Breast epithelium (tissue), 4 donors: ENCODE results near the gene ISY1. TPM values are rescaled to one million over a fixed set of nuclear protein-coding genes. Genes with fewer than 3 reads are reported as not detected.

Source experiments
- DNase-seq, 2 donors: peaks; one replicate each; pipeline ENCODE4 v3.0.0-alpha.2; 2019; ENCODE audit warnings: low spot score in 2 of 2
- H3K27ac ChIP-seq, 2 donors: fragments of 200-600 bp; sonication (generic) in 1 of 2; one replicate each; pipeline ENCODE4 v1.5.1; 2016 to 2019; ENCODE audit warnings: mild to moderate bottlenecking in 1 of 2
- H3K27me3 ChIP-seq, 2 donors: fragments of 200-600 bp; sonication (generic) in 1 of 2; one replicate each; pipeline versions ENCODE4 v1.5.1 to v1.6.0; 2017 to 2019; ENCODE audit warnings: control low read depth in 1 of 2, mild to moderate bottlenecking in 1 of 2
- H3K36me3 ChIP-seq: fragments of 200-600 bp; one replicate; pipeline ENCODE4 v1.5.1; 2019
- H3K4me1 ChIP-seq, 2 donors: fragments of 200-600 bp; sonication (generic); one replicate each; pipeline ENCODE4 v1.5.1; 2016 to 2019; ENCODE audit warnings: control low read depth in 1 of 2
- H3K4me3 ChIP-seq, 3 donors: fragments of 200-600 bp; sonication (generic); 1 replicate in 2 of 3; 2 replicates in 1 of 3; pipeline ENCODE4 v1.5.1; 2016 to 2019; ENCODE audit warnings: mild to moderate bottlenecking in 3 of 3, moderate library complexity in 2 of 3
- H3K9me3 ChIP-seq, 2 donors: fragments of 200-600 bp; sonication (generic) in 1 of 2; one replicate each; pipeline ENCODE4 v1.5.1; 2016 to 2019; ENCODE audit warnings: control low read depth in 1 of 2
- CTCF ChIP-seq, 3 donors: fragments of 450-650 bp; IDR thresholded peaks; one replicate each; pipeline ENCODE4 v1.5.1; 2016 to 2017; ENCODE audit warnings: antibody characterized with exemption in 3 of 3, mild to moderate bottlenecking in 3 of 3, moderate library complexity in 3 of 3
- POLR2A ChIP-seq: fragments of 450-650 bp; IDR thresholded peaks from one replicate; pipeline ENCODE4 v1.6.1; 2016; ENCODE audit warnings: antibody characterized with exemption, mild to moderate bottlenecking, moderate library complexity
- POLR2AphosphoS5 ChIP-seq, 3 donors: sonication (generic); formaldehyde crosslinking; IDR thresholded peaks; one replicate each; pipeline ENCODE4 v1.6.1; 2017; ENCODE audit warnings: antibody characterized with exemption in 3 of 3
- intact Hi-C: fragments of 100-400 bp; cut with DNase I; formaldehyde crosslinking; loops from one replicate; pipeline ENCODE4 v1.15.1; 2023; ENCODE audit warnings: low total_unique reads
- total RNA-seq, 3 donors: library from RNA; depleted of rRNA; stranded (reverse); fragments of >200 nt; gene quantifications; one replicate each; pipeline ENCODE4 v1.1.0, GENCODE V29; 2016

The ISY1 gene
- total RNA-seq, 3 donors from 2014 or later: 21.4 to 27.9 (median 21.7) TPM

GRCh38 chr3:129121792-129122411, 39.0 kb downstream of the ISY1 start, which contains the start of gene RAB43:
RAB43 (minus strand) TSS chr3:129121804; CDS start chr3:129121489, 315 bp downstream.
- no peaks in the 10 kb centered on the region for H3K36me3 ChIP-seq
- intact Hi-C loops: no loop called here
- H3K9me3 ChIP-seq: no peaks in the 10 kb centered on the region
- TF ChIP-seq POLR2A: no peak
- no peak for TF ChIP-seq POLR2AphosphoS5 (IDR thresholded peaks at IDR 0.05)
- TF ChIP-seq CTCF (IDR thresholded peaks at IDR 0.05): no peak
- peak within 1 kb of the TSS; percentile 94 to 97 for H3K27ac ChIP-seq
- H3K4me1 ChIP-seq: peaks cover 0 to 2% of the 10 kb centered on the region in 2 donors
- peak within 1 kb of the TSS; percentile 81 to 94 (median 82) for H3K4me3 ChIP-seq
- DNase-seq: peak; percentile 91 to 93
- H3K27me3 ChIP-seq: no peaks in the 10 kb centered on the region

- TF ChIP-seq POLR2A: no peak
- TF ChIP-seq POLR2AphosphoS5 (IDR thresholded peaks at IDR 0.05): peak in 1 of 3 donors; percentile 40
- TF ChIP-seq CTCF (IDR thresholded peaks at IDR 0.05): peak in 1 of 3 donors; percentile 8
- intact Hi-C loops: no loop called here
- no peaks in the 10 kb centered on the region for H3K27me3 ChIP-seq
- peak overlapping the region; percentile 81 to 94 (median 82) for H3K4me3 ChIP-seq
- DNase-seq: no peak
- peak overlapping the region; percentile 94 to 97 for H3K27ac ChIP-seq
- no peaks in the 10 kb centered on the region for H3K36me3 ChIP-seq
- H3K4me1 ChIP-seq: peaks cover 0 to 2% of the 10 kb centered on the region in 2 donors
- no peaks in the 10 kb centered on the region for H3K9me3 ChIP-seq
Observed at GRCh38 chr3:129121016-129121791, 39.7 kb downstream of the ISY1 start.

GRCh38 chr3:129120254-129121004, 40.4 kb downstream of the ISY1 start:
- peak; percentile 85 to 91 for DNase-seq
- intact Hi-C loops: no loop called here
- H3K4me3 ChIP-seq: peak overlapping the region; percentile 81 to 94 (median 82)

GRCh38 chr3:129119365-129120100, 41.3 kb downstream of the ISY1 start:
- Histone ChIP-seq H3K27me3 (no peaks in the 10 kb centered on the region), H3K4me3 (peak overlapping the region; percentile 81 to 94 (median 82)), H3K27ac (peak overlapping the region; percentile 94 to 97), H3K9me3 (no peaks in the 10 kb centered on the region), H3K4me1 (peaks cover 0 to 2% of the 10 kb centered on the region in 2 donors), H3K36me3 (no peaks in the 10 kb centered on the region)
- intact Hi-C loops: no loop called here
- peak in 1 of 2 donors; percentile 22 for DNase-seq
- no peak for TF ChIP-seq POLR2A
- no peak for TF ChIP-seq CTCF (IDR thresholded peaks at IDR 0.05)
- TF ChIP-seq POLR2AphosphoS5 (IDR thresholded peaks at IDR 0.05): peak in 1 of 3 donors; percentile 13

More at GRCh38 chr3:129120254-129121004, 40.4 kb downstream of the ISY1 start:
- Histone ChIP-seq H3K27ac (peak overlapping the region; percentile 94 to 97), H3K4me1 (peaks cover 0 to 2% of the 10 kb centered on the region in 2 donors), H3K27me3 (no peaks in the 10 kb centered on the region), H3K9me3 (no peaks in the 10 kb centered on the region), H3K36me3 (no peaks in the 10 kb centered on the region)
- TF ChIP-seq POLR2A: peak; percentile 64
- TF ChIP-seq CTCF (IDR thresholded peaks at IDR 0.05): peak in 2 of 3 donors; percentile 31 to 64
- peak in 2 of 3 donors; percentile 5 to 17 for TF ChIP-seq POLR2AphosphoS5 (IDR thresholded peaks at IDR 0.05)
